ENCODE results near the gene RAPGEF5. TPM values are rescaled to one million over a fixed set of nuclear protein-coding genes. Genes with fewer than 3 reads are reported as not detected.

Gene RAPGEF5
- total and polyA plus RNA-seq, 10 of the 15 experiments (the other 5 are each of a cell fraction or from before 2014, with no cell fraction given), result 0.38 to 4.0 (median 1.6) TPM; not detected in 1

- SMC1A ChIA-PET (ENCODE audit: uncharacterized antibody, unreplicated experiment), result interaction anchor here (0.7 to 0.9 kb wide), 2 partner anchors 13 to 27 kb away, joined by 3 to 4 read pairs; no protein-coding TSS in a partner anchor
- no peaks in the 10 kb centered on the region for H4K20me1 ChIP-seq (ENCODE audit: control insufficient read depth, insufficient read depth)
- intact Hi-C loops (cut with micrococcal nuclease; ENCODE audit: unreplicated experiment), result no loop called here
- FAIRE-seq, result no peak
- no peaks in the 10 kb centered on the region for H3K9me3 ChIP-seq (replicated peaks; ENCODE audit: control insufficient read depth, insufficient read depth, low read length)
- WGBS (ENCODE audit: insufficient coverage, insufficient replicate concordance, low lambda C conversion rate, missing lambda C conversion rate), result 59% methylated on average over 3 of the region's 3 CpGs
- no peaks in the 10 kb centered on the region for H3K27me3 ChIP-seq (replicated peaks in 1 of 2; ENCODE audit: control insufficient read depth in 2 of 2, insufficient read depth in 2 of 2, low read length in 1 of 2)
- CTCF ChIA-PET, result interaction anchor here (0.9 to 2.9 kb wide), 2 partner anchors 32 to 84 kb away, joined by 3 to 16 read pairs; no protein-coding TSS in a partner anchor
- no peak overlapping the region for H3K4me3 ChIP-seq
- no TSS peak for BruUV-seq (replicated peaks)
- in situ Hi-C loops (cut with MboI), result no loop called here
- no peak overlapping the region for H3K27ac ChIP-seq (ENCODE audit: control insufficient read depth, insufficient read depth)
- RAD21 ChIA-PET (ENCODE audit: unreplicated experiment), result no interaction called here
- ATAC-seq, result no peak
- H3K4me1 ChIP-seq (ENCODE audit: control insufficient read depth, insufficient read depth, low read length), result no peaks in the 10 kb centered on the region
- no peak for DNase-seq (ENCODE audit: low read depth, low spot score)
- H3K79me2 ChIP-seq (ENCODE audit: control insufficient read depth, insufficient read depth, low read length), result no peaks in the 10 kb centered on the region
- no peaks in the 10 kb centered on the region; a peak in 1 of 4 replicates for H3K36me3 ChIP-seq (ENCODE audit: control insufficient read depth in 2 of 2, insufficient read depth in 2 of 2, low read length in 1 of 2)
- no peak overlapping the region for H3K4me2 ChIP-seq (ENCODE audit: control insufficient read depth, insufficient read depth)
- no peak overlapping the region for H2AFZ ChIP-seq (ENCODE audit: control insufficient read depth, low read depth, low read length)
- POLR2A ChIA-PET, result no interaction called here
- H3K9ac ChIP-seq (ENCODE audit: control insufficient read depth, insufficient read depth, low read length), result no peak overlapping the region
- no peak for TF ChIP-seq PML (IDR thresholded peaks at IDR 0.05; ENCODE audit: low read length)
- TF ChIP-seq, protein P1, sequence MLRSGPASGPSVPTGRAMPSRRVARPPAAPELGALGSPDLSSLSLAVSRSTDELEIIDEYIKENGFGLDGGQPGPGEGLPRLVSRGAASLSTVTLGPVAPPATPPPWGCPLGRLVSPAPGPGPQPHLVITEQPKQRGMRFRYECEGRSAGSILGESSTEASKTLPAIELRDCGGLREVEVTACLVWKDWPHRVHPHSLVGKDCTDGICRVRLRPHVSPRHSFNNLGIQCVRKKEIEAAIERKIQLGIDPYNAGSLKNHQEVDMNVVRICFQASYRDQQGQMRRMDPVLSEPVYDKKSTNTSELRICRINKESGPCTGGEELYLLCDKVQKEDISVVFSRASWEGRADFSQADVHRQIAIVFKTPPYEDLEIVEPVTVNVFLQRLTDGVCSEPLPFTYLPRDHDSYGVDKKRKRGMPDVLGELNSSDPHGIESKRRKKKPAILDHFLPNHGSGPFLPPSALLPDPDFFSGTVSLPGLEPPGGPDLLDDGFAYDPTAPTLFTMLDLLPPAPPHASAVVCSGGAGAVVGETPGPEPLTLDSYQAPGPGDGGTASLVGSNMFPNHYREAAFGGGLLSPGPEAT (IDR thresholded peaks at IDR 0.05; ENCODE audit: low read depth), result no peak
- TF ChIP-seq GABPA (IDR thresholded peaks at IDR 0.05; ENCODE audit: low read depth), result no peak
- no peak for TF ChIP-seq CHD1 (IDR thresholded peaks at IDR 0.05; ENCODE audit: low read depth, low read length)
- TF ChIP-seq TCF12 (IDR thresholded peaks at IDR 0.05; ENCODE audit: low read depth, low read length), result no peak
- TF ChIP-seq TAF1 (IDR thresholded peaks at IDR 0.05; ENCODE audit: borderline replicate concordance, low read depth, low read length), result no peak
- TF ChIP-seq TARDBP (IDR thresholded peaks at IDR 0.05; ENCODE audit: borderline replicate concordance), result no peak
- no peak for TF ChIP-seq ZNF622 (IDR thresholded peaks at IDR 0.05)
- TF ChIP-seq, protein P2, sequence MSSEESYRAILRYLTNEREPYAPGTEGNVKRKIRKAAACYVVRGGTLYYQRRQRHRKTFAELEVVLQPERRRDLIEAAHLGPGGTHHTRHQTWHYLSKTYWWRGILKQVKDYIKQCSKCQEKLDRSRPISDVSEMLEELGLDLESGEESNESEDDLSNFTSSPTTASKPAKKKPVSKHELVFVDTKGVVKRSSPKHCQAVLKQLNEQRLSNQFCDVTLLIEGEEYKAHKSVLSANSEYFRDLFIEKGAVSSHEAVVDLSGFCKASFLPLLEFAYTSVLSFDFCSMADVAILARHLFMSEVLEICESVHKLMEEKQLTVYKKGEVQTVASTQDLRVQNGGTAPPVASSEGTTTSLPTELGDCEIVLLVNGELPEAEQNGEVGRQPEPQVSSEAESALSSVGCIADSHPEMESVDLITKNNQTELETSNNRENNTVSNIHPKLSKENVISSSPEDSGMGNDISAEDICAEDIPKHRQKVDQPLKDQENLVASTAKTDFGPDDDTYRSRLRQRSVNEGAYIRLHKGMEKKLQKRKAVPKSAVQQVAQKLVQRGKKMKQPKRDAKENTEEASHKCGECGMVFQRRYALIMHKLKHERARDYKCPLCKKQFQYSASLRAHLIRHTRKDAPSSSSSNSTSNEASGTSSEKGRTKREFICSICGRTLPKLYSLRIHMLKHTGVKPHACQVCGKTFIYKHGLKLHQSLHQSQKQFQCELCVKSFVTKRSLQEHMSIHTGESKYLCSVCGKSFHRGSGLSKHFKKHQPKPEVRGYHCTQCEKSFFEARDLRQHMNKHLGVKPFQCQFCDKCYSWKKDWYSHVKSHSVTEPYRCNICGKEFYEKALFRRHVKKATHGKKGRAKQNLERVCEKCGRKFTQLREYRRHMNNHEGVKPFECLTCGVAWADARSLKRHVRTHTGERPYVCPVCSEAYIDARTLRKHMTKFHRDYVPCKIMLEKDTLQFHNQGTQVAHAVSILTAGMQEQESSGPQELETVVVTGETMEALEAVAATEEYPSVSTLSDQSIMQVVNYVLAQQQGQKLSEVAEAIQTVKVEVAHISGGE (CRISPR knock-in tag; IDR thresholded peaks at IDR 0.05), result no peak
- TF ChIP-seq NR2C1 (IDR thresholded peaks at IDR 0.05), result no peak
- no peak for TF ChIP-seq HDAC6 (IDR thresholded peaks at IDR 0.05; ENCODE audit: unreplicated experiment)
- TF ChIP-seq BCL11A (IDR thresholded peaks at IDR 0.05; ENCODE audit: low read depth, low read length), result no peak
- no peak for TF ChIP-seq RELA (IDR thresholded peaks at IDR 0.05; ENCODE audit: borderline replicate concordance, partially characterized antibody)
- no peak for TF ChIP-seq HSF1 (IDR thresholded peaks at IDR 0.05; ENCODE audit: low read depth, low read length)
- TF ChIP-seq CBFB (IDR thresholded peaks at IDR 0.05; ENCODE audit: low read depth), result no peak
- TF ChIP-seq BMI1 (IDR thresholded peaks at IDR 0.05; ENCODE audit: borderline replicate concordance), result no peak
These were observed 214.4 kb downstream of the RAPGEF5 start for GRCh38 chr7:22142572-22142971.

Measured in GM12878 (cell line).